Type B pancreatic cell (in vitro differentiated cells): ENCODE data around the gene XKR7. TPM values are rescaled to one million over a fixed set of nuclear protein-coding genes. Genes with fewer than 3 reads are reported as not detected.

Source experiments
- DNase-seq: peaks from one replicate; pipeline ENCODE4 v3.0.0; 2021; ENCODE audit warnings: mixed read lengths; ENCODE audit not compliant: unreplicated experiment; ENCODE audit errors: extremely low spot score
- H3K27ac Mint-ChIP-seq: 2 replicates; pipeline ENCODE4 v1.8.0; 2021; ENCODE audit warnings: mild to moderate bottlenecking, mixed read lengths
- H3K27me3 Mint-ChIP-seq: 2 replicates; pipeline ENCODE4 v1.8.0; 2021; ENCODE audit warnings: mixed read lengths
- H3K36me3 Mint-ChIP-seq: 2 replicates; pipeline ENCODE4 v1.8.0; 2021; ENCODE audit warnings: mixed read lengths
- H3K4me1 Mint-ChIP-seq: one replicate; pipeline ENCODE4 v1.8.0; 2021; ENCODE audit warnings: mixed read lengths; ENCODE audit not compliant: unreplicated experiment
- H3K4me3 Mint-ChIP-seq: 2 replicates; pipeline ENCODE4 v1.8.0; 2021; ENCODE audit warnings: mild to moderate bottlenecking, mixed read lengths
- H3K9me3 Mint-ChIP-seq: 2 replicates; pipeline ENCODE4 v1.8.0; 2021; ENCODE audit warnings: mixed read lengths
- CTCF ChIP-seq: fragments of 200-600 bp; sonication (generic); conservative IDR thresholded peaks from 2 replicates; pipeline ENCODE4 v1.5.0; 2021; ENCODE audit warnings: antibody characterized with exemption, mild to moderate bottlenecking
- total RNA-seq: library from RNA; stranded (reverse); gene quantifications from 2 replicates; pipeline ENCODE4 v1.2.1, GENCODE V29; 2021; ENCODE audit warnings: low replicate concordance

The XKR7 gene
- total RNA-seq, 1 donor from 2014 or later, result 4.9 TPM

- no peak for DNase-seq
- no peak for TF ChIP-seq CTCF
- Mint-ChIP-seq H3K4me1 (no peaks in the 10 kb centered on the region), H3K4me3 (no peak overlapping the region), H3K27ac (no peak overlapping the region), H3K27me3 (peaks cover 54% of the 10 kb centered on the region), H3K36me3 (no peaks in the 10 kb centered on the region), H3K9me3 (no peaks in the 10 kb centered on the region)
Measured at GRCh38 chr20:32006841-32007786, 39.2 kb downstream of the XKR7 start.

GRCh38 chr20:32007787-32008616 is 40.1 kb downstream of the XKR7 start:
- TF ChIP-seq CTCF, result no peak
- H3K27ac Mint-ChIP-seq, result no peak overlapping the region

GRCh38 chr20:32009564-32009963 is 41.6 kb downstream of the XKR7 start:
- H3K27ac Mint-ChIP-seq, result no peak overlapping the region
- H3K36me3 Mint-ChIP-seq, result no peaks in the 10 kb centered on the region
- H3K27me3 Mint-ChIP-seq, result peaks cover 57% of the 10 kb centered on the region
- H3K4me1 Mint-ChIP-seq, result no peaks in the 10 kb centered on the region
- TF ChIP-seq CTCF, result no peak
- H3K4me3 Mint-ChIP-seq, result no peak overlapping the region
- DNase-seq, result no peak
- no peaks in the 10 kb centered on the region for H3K9me3 Mint-ChIP-seq

More at GRCh38 chr20:32007787-32008616, 40.1 kb downstream of the XKR7 start:
- H3K36me3 Mint-ChIP-seq, result no peaks in the 10 kb centered on the region
- H3K4me3 Mint-ChIP-seq, result no peak overlapping the region
- no peaks in the 10 kb centered on the region for H3K9me3 Mint-ChIP-seq
- no peaks in the 10 kb centered on the region for H3K4me1 Mint-ChIP-seq
- H3K27me3 Mint-ChIP-seq, result peaks cover 57% of the 10 kb centered on the region
- DNase-seq, result no peak

- no peaks in the 10 kb centered on the region for H3K9me3 Mint-ChIP-seq
- H3K27me3 Mint-ChIP-seq, result peaks cover 63% of the 10 kb centered on the region
- no peak within 1 kb of the TSS for H3K4me3 Mint-ChIP-seq
- H3K36me3 Mint-ChIP-seq, result no peaks in the 10 kb centered on the region
- H3K4me1 Mint-ChIP-seq, result no peaks in the 10 kb centered on the region
- H3K27ac Mint-ChIP-seq, result peak within 1 kb of the TSS; percentile 40
- DNase-seq, result no peak
- no peak for TF ChIP-seq CTCF
Measured at GRCh38 chr20:32010101-32010500, 42.1 kb downstream of the XKR7 start, which contains the start of gene CCM2L. CCM2L (plus strand) TSS chr20:32010438; CDS start chr20:32010455, 17 bp downstream.

- TF ChIP-seq CTCF, result no peak
- Mint-ChIP-seq H3K27ac (peak overlapping the region; percentile 40), H3K4me1 (no peaks in the 10 kb centered on the region), H3K9me3 (no peaks in the 10 kb centered on the region), H3K27me3 (peaks cover 68% of the 10 kb centered on the region), H3K36me3 (no peaks in the 10 kb centered on the region), H3K4me3 (no peak overlapping the region)
- DNase-seq, result no peak
Measured at GRCh38 chr20:32010666-32011065, 42.7 kb downstream of the XKR7 start.
